Type B pancreatic cell (in vitro differentiated cells): ENCODE results near the gene GPRIN1. TPM values are rescaled to one million over a fixed set of nuclear protein-coding genes. Genes with fewer than 3 reads are reported as not detected.

ENCODE experiments used
- DNase-seq: peaks from one replicate; pipeline ENCODE4 v3.0.0; 2021; ENCODE audit warnings: mixed read lengths; ENCODE audit not compliant: unreplicated experiment; ENCODE audit errors: extremely low spot score
- H3K27ac Mint-ChIP-seq: 2 replicates; pipeline ENCODE4 v1.8.0; 2021; ENCODE audit warnings: mild to moderate bottlenecking, mixed read lengths
- H3K27me3 Mint-ChIP-seq: 2 replicates; pipeline ENCODE4 v1.8.0; 2021; ENCODE audit warnings: mixed read lengths
- H3K36me3 Mint-ChIP-seq: 2 replicates; pipeline ENCODE4 v1.8.0; 2021; ENCODE audit warnings: mixed read lengths
- H3K4me1 Mint-ChIP-seq: one replicate; pipeline ENCODE4 v1.8.0; 2021; ENCODE audit warnings: mixed read lengths; ENCODE audit not compliant: unreplicated experiment
- H3K4me3 Mint-ChIP-seq: 2 replicates; pipeline ENCODE4 v1.8.0; 2021; ENCODE audit warnings: mild to moderate bottlenecking, mixed read lengths
- H3K9me3 Mint-ChIP-seq: 2 replicates; pipeline ENCODE4 v1.8.0; 2021; ENCODE audit warnings: mixed read lengths
- CTCF ChIP-seq: fragments of 200-600 bp; sonication (generic); conservative IDR thresholded peaks from 2 replicates; pipeline ENCODE4 v1.5.0; 2021; ENCODE audit warnings: antibody characterized with exemption, mild to moderate bottlenecking
- total RNA-seq: library from RNA; stranded (reverse); gene quantifications from 2 replicates; pipeline ENCODE4 v1.2.1, GENCODE V29; 2021; ENCODE audit warnings: low replicate concordance

GPRIN1 gene
- total RNA-seq, 1 donor from 2014 or later, result 6.0 TPM

DNA sequence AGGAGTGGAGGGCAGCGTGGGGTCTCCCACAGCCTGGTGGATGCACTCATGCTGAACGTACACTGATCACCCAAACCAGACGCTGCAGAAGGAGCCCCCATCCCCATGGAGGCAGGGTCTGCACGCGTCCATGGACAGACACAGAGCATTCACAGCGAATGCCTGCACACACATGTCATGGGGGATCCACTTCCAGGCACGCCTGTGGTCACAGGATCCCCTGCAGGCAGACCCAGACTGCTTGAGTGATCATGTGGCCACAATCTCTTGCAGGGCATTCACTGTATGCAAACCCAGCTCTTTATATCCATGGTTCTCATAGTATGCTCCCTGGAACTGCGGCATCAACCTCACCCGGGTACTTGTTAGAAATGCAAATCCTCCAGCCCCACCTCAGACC lies 15.0 kb upstream of the GPRIN1 start:
- peaks cover 96% of the 10 kb centered on the region for H3K27me3 Mint-ChIP-seq
- H3K36me3 Mint-ChIP-seq, result no peaks in the 10 kb centered on the region
- no peaks in the 10 kb centered on the region for H3K4me1 Mint-ChIP-seq
- no peak for TF ChIP-seq CTCF
- H3K4me3 Mint-ChIP-seq, result no peak overlapping the region
- H3K27ac Mint-ChIP-seq, result no peak overlapping the region
- H3K9me3 Mint-ChIP-seq, result no peaks in the 10 kb centered on the region
- DNase-seq, result no peak

DNA sequence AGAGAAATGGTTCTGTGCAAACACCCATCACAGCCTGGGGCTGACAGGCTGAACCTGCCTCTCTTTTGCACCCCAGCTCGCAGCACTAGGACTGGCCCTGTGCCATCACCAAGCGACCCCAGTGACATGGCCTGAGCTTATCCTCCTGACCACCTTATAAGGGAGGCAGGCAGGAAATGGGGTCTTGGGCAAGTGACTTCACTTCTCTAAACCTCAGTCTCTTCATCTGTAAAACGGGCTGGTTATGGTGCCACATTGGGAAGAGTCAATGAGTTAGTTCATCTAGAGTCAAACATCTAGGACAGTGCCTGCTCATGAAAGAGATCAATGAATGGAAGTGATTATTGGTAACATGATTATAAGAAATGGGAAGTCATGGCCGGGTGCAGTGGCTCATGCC lies 14.2 kb upstream of the GPRIN1 start:
- H3K27ac Mint-ChIP-seq, result no peak overlapping the region
- H3K9me3 Mint-ChIP-seq, result no peaks in the 10 kb centered on the region
- peaks cover 96% of the 10 kb centered on the region for H3K27me3 Mint-ChIP-seq
- no peak overlapping the region for H3K4me3 Mint-ChIP-seq
- no peaks in the 10 kb centered on the region for H3K36me3 Mint-ChIP-seq
- TF ChIP-seq CTCF, result no peak
- no peak for DNase-seq
- H3K4me1 Mint-ChIP-seq, result no peaks in the 10 kb centered on the region

DNA sequence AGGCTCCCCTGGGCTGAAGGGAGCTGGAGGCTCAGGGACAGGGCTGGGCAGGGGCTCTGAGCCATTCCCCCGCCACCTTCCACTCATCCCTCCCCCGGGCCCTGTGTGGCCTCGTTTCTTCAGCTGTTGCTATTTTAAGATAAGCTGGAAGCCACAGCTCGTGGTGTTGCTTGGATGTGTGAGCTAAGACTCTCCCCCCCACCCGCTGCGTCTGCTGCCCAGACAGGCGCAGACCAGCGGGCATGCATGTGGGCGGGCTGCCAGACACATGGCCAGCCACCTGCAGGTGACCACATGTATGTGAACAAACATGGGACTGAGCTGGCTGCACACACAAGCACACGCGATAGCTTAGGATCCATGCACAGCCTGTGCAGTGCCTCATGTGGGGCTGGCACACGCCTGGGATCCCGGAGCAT lies 11.7 kb upstream of the GPRIN1 start:
- no peak overlapping the region for H3K4me3 Mint-ChIP-seq
- no peak for DNase-seq
- no peak for TF ChIP-seq CTCF
- H3K27me3 Mint-ChIP-seq, result peaks cover 96% of the 10 kb centered on the region
- no peak overlapping the region for H3K27ac Mint-ChIP-seq
- H3K9me3 Mint-ChIP-seq, result no peaks in the 10 kb centered on the region
- no peaks in the 10 kb centered on the region for H3K36me3 Mint-ChIP-seq
- no peaks in the 10 kb centered on the region for H3K4me1 Mint-ChIP-seq

- H3K27ac Mint-ChIP-seq, result no peak overlapping the region
- H3K4me3 Mint-ChIP-seq, result no peak overlapping the region
- no peaks in the 10 kb centered on the region for H3K36me3 Mint-ChIP-seq
- peaks cover 97% of the 10 kb centered on the region for H3K27me3 Mint-ChIP-seq
- no peak for TF ChIP-seq CTCF
- DNase-seq, result no peak
- no peaks in the 10 kb centered on the region for H3K9me3 Mint-ChIP-seq
- H3K4me1 Mint-ChIP-seq, result no peaks in the 10 kb centered on the region
These were observed 10.5 kb upstream of the GPRIN1 start for GRCh38 chr5:176620333-176620981.

DNA sequence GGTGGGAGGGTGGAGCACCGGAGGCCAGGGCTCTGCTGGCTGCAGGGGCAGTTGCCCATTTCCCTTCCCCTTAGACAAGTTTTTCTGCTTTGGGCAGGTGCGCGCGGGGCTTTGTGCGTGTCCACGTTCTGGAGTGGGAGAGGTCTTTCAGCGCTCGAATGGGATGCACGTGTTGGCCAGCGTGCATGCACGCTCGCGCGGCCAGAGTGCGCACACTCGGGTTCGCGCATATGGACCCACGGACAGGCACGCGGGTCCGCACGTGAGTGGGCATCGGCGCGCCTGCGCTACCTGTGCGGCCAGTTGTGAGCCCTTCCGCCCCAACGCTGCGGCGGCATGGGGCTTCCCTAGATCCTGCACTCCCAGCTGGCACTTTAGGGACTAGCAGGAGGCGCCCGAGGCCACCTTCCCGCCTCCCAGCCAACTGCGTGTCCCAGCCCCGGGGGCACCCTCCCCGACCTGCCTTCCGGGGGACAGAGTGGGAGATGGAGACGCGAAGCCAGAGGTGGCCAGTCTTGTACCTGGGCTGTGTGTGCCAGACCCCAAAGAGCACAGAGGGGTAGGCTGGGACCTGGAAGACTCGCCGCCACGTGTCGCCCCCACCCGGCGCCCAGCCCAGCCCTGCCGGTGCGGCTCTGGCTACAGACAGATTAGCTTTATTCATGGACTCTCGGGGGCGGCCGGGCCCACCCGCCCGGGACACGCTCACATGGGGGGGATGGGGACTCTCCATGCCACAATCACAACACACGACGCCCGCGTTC lies 9.8 kb upstream of the GPRIN1 start:
- peak; percentile 6 for TF ChIP-seq CTCF
- Mint-ChIP-seq H3K9me3 (no peaks in the 10 kb centered on the region), H3K4me1 (no peaks in the 10 kb centered on the region), H3K27ac (no peak overlapping the region), H3K4me3 (no peak overlapping the region), H3K36me3 (no peaks in the 10 kb centered on the region), H3K27me3 (peaks cover 96% of the 10 kb centered on the region)
- DNase-seq, result no peak
